Keratinocyte (primary cell): ENCODE data around the gene AMBP. TPM values are rescaled to one million over a fixed set of nuclear protein-coding genes. Genes with fewer than 3 reads are reported as not detected.

Experiments
- DNase-seq: peaks from one replicate; pipeline ENCODE4 v3.0.0-alpha.2; 2011; ENCODE audit warnings: low read depth, missing footprints, low spot score
- FAIRE-seq: peaks from 2 replicates; lab custom pipeline; 2011; peaks lifted over from hg19 to GRCh38; lab: Jason Lieb, UNC
- H2AFZ ChIP-seq: 2 replicates; pipeline ENCODE4 v1.6.0; 2012; ENCODE audit warnings: low read length, control low read depth, inconsistent platforms; ENCODE audit not compliant: control insufficient read depth
- H3K27ac ChIP-seq: 2 replicates; pipeline ENCODE4 v1.5.1; 2011; ENCODE audit warnings: low read length; ENCODE audit not compliant: control insufficient read depth, insufficient read depth
- H3K27me3 ChIP-seq: 3 replicates; pipeline ENCODE4 v1.6.0; 2011; ENCODE audit warnings: low read length; ENCODE audit not compliant: control insufficient read depth, insufficient read depth; ENCODE audit errors: extremely low read depth
- H3K36me3 ChIP-seq, 2 experiments: 2 replicates in 1 of 2; 3 replicates in 1 of 2; pipeline ENCODE4 v1.5.1; 2011; ENCODE audit warnings: low read length in 2 of 2, mild to moderate bottlenecking in 1 of 2; ENCODE audit not compliant: control insufficient read depth in 2 of 2, insufficient read depth in 2 of 2; ENCODE audit errors: extremely low read depth in 1 of 2
- H3K4me1 ChIP-seq: 3 replicates; pipeline ENCODE4 v1.5.1; 2011; ENCODE audit warnings: low read length; ENCODE audit not compliant: control insufficient read depth, insufficient read depth; ENCODE audit errors: extremely low read depth
- H3K4me2 ChIP-seq: 3 replicates; pipeline ENCODE4 v1.6.0; 2011; ENCODE audit warnings: low read depth, low read length; ENCODE audit not compliant: control insufficient read depth, insufficient read depth; ENCODE audit errors: extremely low read depth
- H3K4me3 ChIP-seq, 3 experiments: fragments of 200-600 bp in 1 of 3; sonication (generic) in 1 of 3; 2 replicates in 2 of 3; 3 replicates in 1 of 3; pipeline ENCODE4 v1.5.1; 2011 to 2016; ENCODE audit warnings: low read length in 3 of 3, mild to moderate bottlenecking in 3 of 3, control low read depth in 2 of 3, inconsistent platforms in 1 of 3, low read depth in 1 of 3, mixed read lengths in 1 of 3, mixed run types in 1 of 3, moderate library complexity in 1 of 3; ENCODE audit not compliant: control insufficient read depth in 2 of 3, insufficient read depth in 2 of 3; ENCODE audit errors: extremely low read depth in 1 of 3
- H3K79me2 ChIP-seq: 2 replicates; pipeline ENCODE4 v1.6.0; 2012; ENCODE audit warnings: low read length; ENCODE audit not compliant: control insufficient read depth, insufficient read depth
- H3K9ac ChIP-seq: 3 replicates; pipeline ENCODE4 v1.6.0; 2011; ENCODE audit warnings: low read length; ENCODE audit not compliant: control insufficient read depth, insufficient read depth; ENCODE audit errors: extremely low read depth
- H3K9me1 ChIP-seq: 3 replicates; pipeline ENCODE4 v1.6.0; 2011; ENCODE audit warnings: low read length; ENCODE audit not compliant: control insufficient read depth, insufficient read depth; ENCODE audit errors: extremely low read depth
- H3K9me3 ChIP-seq: 2 replicates; pipeline ENCODE4 v1.5.1; 2012; ENCODE audit warnings: low read depth, low read length; ENCODE audit not compliant: control insufficient read depth
- H4K20me1 ChIP-seq: 3 replicates; pipeline ENCODE4 v1.6.0; 2011; ENCODE audit warnings: low read length; ENCODE audit not compliant: control insufficient read depth, insufficient read depth; ENCODE audit errors: extremely low read depth
- CTCF ChIP-seq, 3 experiments: IDR thresholded peaks in 1 of 3; conservative IDR thresholded peaks in 1 of 3; optimal IDR thresholded peaks in 1 of 3; 2 replicates in 2 of 3; 3 replicates in 1 of 3; pipeline versions ENCODE3 to v1.5.1; 2011; ENCODE audit warnings: low read length in 3 of 3, mild to moderate bottlenecking in 3 of 3, moderate library complexity in 2 of 3, control low read depth in 1 of 3, inconsistent platforms in 1 of 3; ENCODE audit not compliant: insufficient read depth in 2 of 3; ENCODE audit errors: extremely low read depth in 1 of 3
- EZH2 ChIP-seq: IDR thresholded peaks from one replicate; pipeline ENCODE4 v1.6.1; 2012; ENCODE audit warnings: inconsistent platforms, mild to moderate bottlenecking, low read length, moderate library complexity
- dilution Hi-C: fragments of 300-500 bp; cut with MboI; formaldehyde crosslinking; loops from one replicate; pipeline ENCODE4 v1.7.0; 2020; ENCODE audit warnings: low sequenced_read_pairs; ENCODE audit not compliant: extremely low pct_ligation_motif_present
- polyA plus RNA-seq, 5 experiments: library from polyadenylated mRNA; depleted of rRNA in 3 of 5; stranded (reverse) in 3 of 5; stranded (forward) in 1 of 5; unstranded in 1 of 5; fragments of >200 nt; gene quantifications; 1 replicate in 1 of 5; 2 replicates in 3 of 5; 3 replicates in 1 of 5; pipeline versions ENCODE4 v1.2.1 to v1.2.3, GENCODE V29; 2011 to 2012; ENCODE audit warnings: missing spikeins in 2 of 5, low read depth in 1 of 5, low replicate concordance in 1 of 5

AMBP gene
- polyA plus RNA-seq, 1 donor (not counting 4 experiments of a cell fraction or from before 2014, with no cell fraction given): not detected

DNA sequence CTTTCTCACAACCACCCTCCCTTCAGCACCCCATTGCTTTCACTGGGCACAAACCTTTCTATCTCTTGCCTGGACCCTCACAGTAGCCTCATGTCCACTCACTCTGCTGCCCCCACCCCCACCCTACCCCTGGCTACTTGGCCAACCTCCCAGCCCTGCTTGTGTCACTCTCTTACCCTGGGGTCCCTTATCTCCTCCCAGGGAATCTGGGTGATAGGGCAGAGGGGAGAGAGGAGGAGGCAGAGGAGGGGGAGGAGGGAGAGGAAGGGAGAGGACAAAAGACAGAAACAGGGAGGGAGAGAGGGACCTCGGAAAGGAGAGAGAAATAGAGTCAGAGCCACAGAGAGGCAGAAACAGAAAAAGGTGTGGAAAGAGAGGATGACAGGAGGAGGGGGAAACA is 46.0 kb upstream of the AMBP start:
- no peak overlapping the region for H3K9ac ChIP-seq
- H4K20me1 ChIP-seq: no peaks in the 10 kb centered on the region
- H3K79me2 ChIP-seq: no peaks in the 10 kb centered on the region
- no peak overlapping the region for H3K4me3 ChIP-seq
- H3K27ac ChIP-seq: no peak overlapping the region
- no peaks in the 10 kb centered on the region for H3K9me1 ChIP-seq
- TF ChIP-seq CTCF (optimal IDR thresholded peaks at IDR 0.05 in 1 of 3, IDR thresholded peaks at IDR 0.05 in 1 of 3, conservative IDR thresholded peaks at IDR 0.05 in 1 of 3; ENCODE audit: extremely low read depth in 1 of 3, insufficient read depth in 2 of 3, low read length in 3 of 3): no peak
- no peak for TF ChIP-seq EZH2
- no peaks in the 10 kb centered on the region for H3K4me1 ChIP-seq
- peaks cover 33% of the 10 kb centered on the region for H3K27me3 ChIP-seq
- H3K4me2 ChIP-seq: no peak overlapping the region
- dilution Hi-C loops: no loop called here
- no peaks in the 10 kb centered on the region for H3K36me3 ChIP-seq
- DNase-seq (no peak), FAIRE-seq (no peak)
- H2AFZ ChIP-seq: no peak overlapping the region
- no peaks in the 10 kb centered on the region for H3K9me3 ChIP-seq

- Histone ChIP-seq H2AFZ (no peak overlapping the region), H3K27ac (no peak overlapping the region), H3K4me1 (no peaks in the 10 kb centered on the region), H3K36me3 (no peaks in the 10 kb centered on the region), H3K9ac (no peak overlapping the region), H4K20me1 (no peaks in the 10 kb centered on the region), H3K79me2 (no peaks in the 10 kb centered on the region), H3K27me3 (peaks cover 36% of the 10 kb centered on the region), H3K4me2 (no peak overlapping the region), H3K9me3 (no peaks in the 10 kb centered on the region), H3K4me3 (no peak overlapping the region), H3K9me1 (no peaks in the 10 kb centered on the region)
- FAIRE-seq (no peak), DNase-seq (no peak)
- dilution Hi-C loops: no loop called here
- TF ChIP-seq EZH2: no peak
- no peak for TF ChIP-seq CTCF (optimal IDR thresholded peaks at IDR 0.05 in 1 of 3, IDR thresholded peaks at IDR 0.05 in 1 of 3, conservative IDR thresholded peaks at IDR 0.05 in 1 of 3; ENCODE audit: extremely low read depth in 1 of 3, insufficient read depth in 2 of 3, low read length in 3 of 3)
Measured at GRCh38 chr9:114123031-114123977, 45.2 kb upstream of the AMBP start.
